NCI-H82 treated with DMSO at 0.1 percent for 48 hours (cell line): Measurements from ENCODE around the gene SYNGR2.

Experiments used
- DNase-seq: peaks from one replicate; lab custom pipeline; 2025; ENCODE audit not compliant: unreplicated experiment; lab: John Stamatoyannopoulos, UW

Gene SYNGR2

GRCh38 chr17:78197147-78197832, 28.9 kb downstream of the SYNGR2 start:
- no peak for DNase-seq

GRCh38 chr17:78200451-78200850, 32.1 kb downstream of the SYNGR2 start:
- DNase-seq = no peak

- no peak for DNase-seq
These were observed 34.3 kb downstream of the SYNGR2 start for GRCh38 chr17:78202666-78203065.

- DNase-seq = no peak
These were observed 36.2 kb downstream of the SYNGR2 start for GRCh38 chr17:78204387-78205123.

- DNase-seq = no peak
These were observed 36.9 kb downstream of the SYNGR2 start for GRCh38 chr17:78205124-78205775.

- no peak for DNase-seq
These were observed 37.9 kb downstream of the SYNGR2 start for GRCh38 chr17:78206298-78206697.

- DNase-seq = no peak
These were observed 40.1 kb downstream of the SYNGR2 start for GRCh38 chr17:78208486-78208885.

- DNase-seq = no peak
These were observed 41.7 kb downstream of the SYNGR2 start for GRCh38 chr17:78210111-78210510.

GRCh38 chr17:78211032-78211431, 42.7 kb downstream of the SYNGR2 start:
- DNase-seq = no peak

GRCh38 chr17:78214016-78214705, 45.8 kb downstream of the SYNGR2 start, which contains the start of gene BIRC5:
TSS of gene BIRC5 (plus strand) at chr17:78214253. CDS start at chr17:78214317, 64 bp downstream.
- peak; percentile 79 for DNase-seq

- DNase-seq = no peak
These were observed 46.3 kb downstream of the SYNGR2 start for GRCh38 chr17:78214706-78215061.

- no peak for DNase-seq
These were observed 51.2 kb downstream of the SYNGR2 start for GRCh38 chr17:78219396-78220150.
